ENCODE measurements around the gene FNDC1.
A peak's percentile ranks its signal among the peaks of the same experiment; 100 is the strongest.
"Not testable (repeated sequence)": the region's sequence is repeated elsewhere in the genome, so short reads cannot be mapped to it uniquely, and the experiment has no call there.

The FNDC1 gene
- 0 to 0.09 (median 0) reads per million in 4 experiments for total RNA-seq

DNA sequence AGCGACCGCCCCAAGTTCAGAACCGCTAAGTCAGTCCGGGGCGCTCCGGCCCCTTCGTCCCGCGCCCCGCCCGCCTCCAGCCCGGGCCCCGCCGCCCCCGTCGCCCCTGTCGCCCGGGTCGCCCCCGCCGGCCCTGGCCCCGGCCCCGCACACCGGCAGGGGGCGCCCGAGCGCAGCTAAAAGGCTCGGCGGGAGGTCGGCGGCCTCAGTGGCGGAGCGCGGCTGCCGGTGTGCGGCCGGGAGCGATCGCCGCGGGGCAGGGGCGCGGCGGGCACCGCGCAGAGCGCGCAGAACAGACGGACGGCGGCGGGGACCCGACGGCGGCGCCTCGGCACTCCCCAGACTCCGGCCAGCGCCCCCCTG is at the start of gene FNDC1:
Gene FNDC1 (plus strand): TSS at position 208 of the 363 bp plus-strand sequence. CDS start 197 bp downstream, outside the sequence.
- peak; percentile 6 for DNase-seq

DNA sequence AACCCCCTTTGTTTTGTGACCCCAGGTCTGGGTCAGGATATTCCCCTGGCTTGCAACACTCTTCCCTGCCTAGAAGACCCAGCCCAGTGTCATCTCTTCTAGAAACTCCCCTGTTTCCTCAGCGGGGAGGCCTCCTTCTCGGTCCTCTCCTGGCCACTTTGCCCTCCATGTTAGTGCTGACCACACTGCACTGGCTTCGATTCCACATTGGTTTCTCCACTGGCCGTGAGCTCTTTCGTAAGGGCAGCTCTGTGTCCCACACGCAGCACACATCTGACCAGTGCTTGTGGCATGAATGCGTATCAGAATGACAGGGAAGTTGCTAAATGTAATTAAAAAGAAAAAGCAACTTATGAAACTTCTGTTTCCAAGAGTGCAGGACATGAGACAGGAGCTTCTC is 49.4 kb upstream of the FNDC1 start:
- no peak for DNase-seq

DNA sequence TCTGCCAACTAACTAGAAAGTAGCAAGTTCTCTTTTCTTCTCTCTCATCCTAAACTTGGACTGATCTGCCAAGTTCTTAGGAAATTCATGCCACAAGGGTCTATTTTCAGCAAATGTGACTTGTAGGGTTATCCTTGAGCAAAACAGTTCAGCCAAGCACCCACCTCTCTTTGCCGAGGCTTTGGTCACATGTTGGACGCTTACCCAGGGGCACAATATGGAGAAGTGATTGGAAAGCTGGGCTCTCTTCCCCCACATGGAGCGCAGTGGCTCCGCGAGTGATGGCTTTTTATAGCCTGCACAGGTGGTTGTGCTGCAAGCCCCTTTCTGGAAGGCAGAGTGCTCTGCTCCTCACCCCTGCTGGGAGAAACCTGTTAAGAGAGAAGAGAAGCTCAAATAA is 47.7 kb upstream of the FNDC1 start:
- no peak for DNase-seq

DNA sequence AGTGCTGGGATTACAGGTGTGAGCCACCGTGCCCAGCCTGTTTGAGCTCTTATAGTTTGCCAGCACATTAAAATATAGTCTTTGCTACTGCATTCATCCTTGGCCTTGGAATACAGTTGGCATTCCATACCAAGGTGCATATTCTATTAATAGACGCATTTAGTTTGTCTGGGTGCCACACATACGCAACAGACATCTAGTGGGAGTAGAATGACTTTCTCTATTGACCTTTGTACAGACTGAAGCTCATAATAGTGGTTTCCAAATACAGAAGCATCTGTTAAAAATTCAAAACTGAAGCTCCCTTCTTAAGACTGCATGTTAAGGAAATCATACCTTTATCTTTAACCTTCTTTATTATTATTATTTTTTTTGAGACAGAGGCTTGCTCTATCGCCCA is 46.7 kb upstream of the FNDC1 start:
- DNase-seq, result no peak

DNA sequence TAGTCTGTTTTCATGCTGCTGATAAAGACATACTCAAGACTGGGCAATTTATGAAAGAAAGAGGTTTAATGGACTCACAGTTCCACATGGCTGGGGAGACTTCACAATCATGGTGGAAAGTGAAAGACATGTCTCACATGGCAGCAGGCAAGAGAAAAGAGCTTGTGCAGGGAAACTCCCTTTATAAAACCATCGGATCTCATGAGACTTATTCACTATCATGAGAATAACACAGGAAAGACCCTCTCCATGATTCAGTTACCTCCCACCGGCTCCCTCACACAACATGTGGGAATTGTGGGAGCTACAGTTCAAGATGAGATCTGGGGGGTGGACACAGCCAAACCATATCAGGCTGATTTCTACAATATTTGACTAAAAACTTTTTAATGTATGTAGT is 45.4 kb upstream of the FNDC1 start:
- not testable (repeated sequence) for DNase-seq

DNA sequence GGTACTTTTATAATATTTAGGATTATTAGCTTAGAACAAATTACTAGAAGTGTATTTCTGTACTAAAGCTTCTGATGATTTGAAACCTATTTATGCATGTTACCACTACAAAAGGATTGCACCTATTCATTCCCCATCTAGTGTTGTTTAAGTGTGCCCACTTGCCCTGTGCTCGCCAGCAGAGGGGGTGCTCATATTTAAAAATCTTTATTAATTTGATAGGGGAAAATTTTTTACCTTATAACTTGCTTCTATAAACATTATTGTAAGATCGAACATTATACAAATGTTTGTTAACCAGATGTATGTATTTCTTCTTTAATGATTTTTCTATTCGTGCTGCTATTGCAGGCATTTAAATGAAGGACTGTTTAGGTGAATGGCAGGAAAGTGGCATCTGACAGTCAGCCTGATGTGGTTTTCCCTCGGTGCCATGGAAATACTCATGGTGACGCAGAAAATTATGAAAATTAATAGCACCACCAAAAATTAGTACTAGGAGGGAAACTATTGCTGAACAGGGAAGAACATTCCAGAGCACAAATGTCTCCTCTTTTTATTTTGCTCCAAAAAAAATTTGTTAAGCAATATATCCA is 44.1 kb upstream of the FNDC1 start:
- DNase-seq, result no peak

DNA sequence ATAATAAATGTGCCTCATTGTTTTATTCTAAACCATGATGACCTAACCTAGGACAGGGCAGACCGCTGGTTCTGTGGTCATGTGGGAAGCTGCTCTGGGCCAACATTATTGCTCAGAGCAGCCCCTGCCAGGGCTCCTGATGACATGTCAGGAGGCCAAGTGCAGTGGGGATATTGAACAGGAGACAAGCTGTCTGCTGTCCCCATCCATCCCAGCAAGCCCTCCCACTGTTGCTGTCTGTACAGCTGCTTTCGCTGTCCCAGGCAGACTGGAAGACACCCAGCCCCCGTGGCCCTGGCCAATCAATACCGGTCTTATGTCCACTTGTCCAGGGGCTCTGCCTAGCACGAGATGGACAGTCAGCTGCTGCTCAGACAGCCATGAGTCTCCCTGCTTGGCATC is 43.2 kb upstream of the FNDC1 start:
- no peak for DNase-seq

DNA sequence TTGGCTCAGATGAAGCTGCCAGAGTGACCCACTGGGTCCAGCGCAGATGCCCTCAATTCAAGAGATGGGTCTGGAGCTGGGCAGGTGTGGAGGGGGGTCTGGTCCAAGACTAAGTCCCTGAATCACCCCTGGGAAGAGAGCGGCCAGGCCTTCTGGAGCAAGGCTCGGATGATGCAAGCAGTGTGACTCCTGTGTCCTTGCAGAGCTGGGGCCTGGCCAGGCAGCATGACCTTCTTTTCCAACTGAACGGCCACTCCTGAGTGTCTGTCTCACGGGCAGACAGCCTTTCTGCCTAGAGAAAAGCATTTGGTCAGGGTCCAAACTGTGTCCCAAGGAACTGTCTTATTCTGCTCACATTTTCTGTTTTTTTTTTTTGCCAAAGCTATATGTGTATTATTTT is 42.6 kb upstream of the FNDC1 start:
- DNase-seq, result no peak

DNA sequence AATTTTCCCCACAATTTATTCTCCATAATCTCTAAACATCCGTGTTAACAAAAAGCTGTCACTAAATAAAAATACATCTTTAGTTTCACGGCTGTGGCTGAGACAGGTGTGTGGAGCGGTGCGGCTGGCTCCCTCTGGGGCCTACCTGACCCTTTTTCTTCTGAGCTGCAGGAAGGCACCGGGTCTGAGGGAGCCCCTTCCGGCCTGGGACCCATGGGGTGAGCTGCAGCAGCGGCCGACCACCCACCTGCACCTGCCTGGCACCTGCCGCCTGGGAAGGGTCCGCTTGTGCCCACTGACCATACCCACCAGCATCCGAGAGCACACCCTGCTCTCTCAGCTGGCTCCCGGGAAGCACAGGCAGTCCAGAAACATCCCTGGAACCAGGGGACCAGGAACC is 41.5 kb upstream of the FNDC1 start:
- DNase-seq, result no peak

DNA sequence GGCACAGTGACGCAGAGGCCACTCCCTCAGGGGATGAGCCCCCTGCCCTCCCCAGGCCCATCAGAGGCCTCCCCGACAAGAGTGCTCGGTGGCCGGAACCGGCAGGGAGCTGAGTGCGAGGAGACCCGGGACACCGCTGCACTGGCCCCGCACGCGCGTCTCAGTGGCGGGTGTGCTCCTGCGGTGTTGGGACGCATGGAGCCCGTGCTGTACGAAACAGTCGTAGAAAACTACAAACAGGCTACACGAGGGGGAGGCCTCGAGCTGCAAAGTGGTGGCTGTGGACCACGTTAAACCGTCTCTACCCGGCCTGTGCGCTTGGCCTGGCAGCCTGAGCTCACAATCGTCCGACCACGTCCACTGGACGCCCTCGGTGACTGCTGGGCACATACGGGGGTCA is 40.2 kb upstream of the FNDC1 start:
- DNase-seq, result no peak

DNA sequence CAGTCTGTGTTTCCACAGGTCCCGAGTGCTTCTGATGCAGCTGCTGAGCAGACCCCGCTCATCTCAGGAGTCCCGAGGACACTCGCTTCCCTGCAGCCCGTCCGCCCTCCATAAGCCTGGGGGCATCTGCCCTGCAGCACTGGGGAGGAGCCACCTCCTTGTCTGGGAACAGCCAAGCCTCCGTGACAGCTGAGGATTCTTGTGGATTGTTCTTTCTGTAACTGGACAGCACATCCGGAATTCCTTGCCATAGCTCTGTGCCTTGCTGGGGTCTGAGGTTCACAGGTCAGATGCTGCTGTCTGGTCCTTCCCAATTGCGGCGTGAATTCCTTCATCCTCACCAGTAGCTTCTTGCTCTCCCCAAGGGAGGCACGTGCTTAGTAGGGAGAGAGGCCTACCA is 38.4 kb upstream of the FNDC1 start:
- DNase-seq, result no peak

DNA sequence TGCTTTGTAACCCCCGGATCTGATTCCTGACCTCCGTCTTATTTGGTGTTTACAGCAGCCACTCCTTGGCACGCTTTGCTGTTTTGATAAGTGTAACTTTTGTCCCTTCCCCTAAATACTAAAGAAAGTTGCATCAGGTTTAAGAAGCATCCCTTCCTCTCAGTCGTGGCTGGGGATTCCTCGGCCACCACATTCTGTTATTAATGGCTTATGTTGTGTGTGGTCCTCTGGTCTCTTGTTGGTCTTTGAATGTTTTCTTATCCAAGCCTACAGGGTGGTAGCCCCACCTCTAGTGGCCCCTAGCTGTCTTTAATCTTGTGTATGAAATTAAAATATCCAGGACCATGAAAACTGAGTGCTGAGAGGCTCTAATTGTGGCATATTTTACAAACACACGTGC is 37.5 kb upstream of the FNDC1 start:
- DNase-seq, result no peak

DNA sequence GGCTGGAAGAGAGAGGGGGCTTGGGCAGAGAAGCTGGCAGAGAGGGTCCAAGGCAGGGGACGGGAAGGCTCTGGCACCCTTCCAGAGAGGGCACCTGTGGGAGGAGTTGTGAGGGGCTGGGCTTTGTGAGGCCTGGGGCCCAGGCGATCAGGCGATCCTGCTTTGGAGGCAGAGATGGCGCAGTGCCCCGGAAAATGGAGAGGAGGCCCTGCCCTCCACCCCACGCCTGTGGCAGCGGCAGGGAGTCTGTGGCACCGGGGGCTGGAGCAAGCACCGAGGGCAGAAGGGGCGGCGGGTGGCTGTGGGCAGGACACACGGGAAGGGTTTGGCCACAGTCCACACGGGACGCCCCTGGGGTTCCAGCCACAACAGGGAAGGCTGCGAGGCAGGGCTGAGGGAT is 36.5 kb upstream of the FNDC1 start:
- DNase-seq, result no peak

DNA sequence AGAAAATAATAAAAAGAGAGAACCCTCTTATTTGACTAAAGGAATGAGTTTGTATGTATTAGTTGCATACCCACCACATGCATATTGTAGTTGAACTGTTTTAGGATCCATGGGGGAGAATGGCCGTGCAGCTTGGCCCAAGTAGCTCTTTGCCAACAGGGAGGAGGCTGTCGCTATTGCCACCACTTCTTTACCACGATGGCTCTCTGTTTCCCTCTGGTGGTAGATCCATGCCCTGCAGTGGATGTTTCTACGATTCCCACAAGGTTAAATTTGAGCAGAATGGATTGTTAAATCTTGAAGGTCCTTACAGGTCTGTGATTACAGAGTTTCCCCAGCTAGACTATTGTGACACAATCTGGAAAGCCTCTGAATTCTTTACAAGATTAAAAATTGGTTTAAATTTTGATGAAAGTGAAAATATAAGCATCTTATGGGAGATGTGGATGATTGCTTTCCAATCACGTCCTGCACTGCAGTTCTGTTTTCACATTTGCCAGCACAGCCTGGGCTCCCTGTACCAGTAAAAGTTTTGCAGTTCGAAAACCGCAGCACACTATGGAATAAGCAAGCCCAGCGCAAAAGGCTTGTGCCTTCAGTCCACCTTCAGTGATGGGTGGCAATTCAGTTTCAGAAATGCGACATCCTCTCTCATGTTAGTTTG is 34.4 kb upstream of the FNDC1 start:
- DNase-seq, result peak; percentile 66

DNA sequence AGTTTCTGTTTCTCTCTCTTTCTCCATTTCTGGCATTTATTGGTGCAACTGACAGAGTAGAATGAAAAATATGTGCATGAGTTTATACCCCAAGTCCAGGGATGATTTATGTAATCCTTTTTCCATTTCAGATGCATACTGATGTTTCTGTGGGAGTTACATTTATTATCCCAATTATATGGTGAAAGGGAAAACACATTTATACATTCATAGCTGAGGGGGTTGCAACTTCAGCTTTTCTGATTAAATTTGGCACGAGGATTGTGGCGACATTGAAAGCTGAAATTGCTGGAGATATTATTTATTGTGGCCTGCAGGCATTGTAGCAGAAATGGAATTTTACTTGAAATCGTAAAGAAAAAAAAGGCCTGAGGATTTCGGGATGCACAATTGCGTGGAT is 31.5 kb upstream of the FNDC1 start:
- DNase-seq, result no peak

DNA sequence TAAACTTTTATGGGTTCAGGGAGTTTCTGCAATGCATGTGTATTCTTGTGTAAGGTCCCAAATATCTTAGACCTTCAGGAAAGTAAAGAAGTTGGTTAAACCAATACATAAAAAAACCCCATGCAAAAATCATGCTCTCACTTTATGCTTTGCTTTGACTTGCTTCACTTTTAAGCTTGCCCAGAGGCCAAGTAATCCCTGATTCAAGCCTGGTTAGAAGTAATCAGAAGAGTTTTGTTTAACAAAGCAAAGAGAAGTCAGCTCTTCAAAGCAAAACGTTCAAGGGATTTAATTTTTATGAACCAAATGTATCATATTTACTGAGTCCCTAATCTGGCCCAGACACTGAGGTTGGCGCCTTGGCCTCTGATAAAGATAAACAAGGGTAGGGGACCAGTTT is 26.7 kb upstream of the FNDC1 start:
- DNase-seq, result no peak

DNA sequence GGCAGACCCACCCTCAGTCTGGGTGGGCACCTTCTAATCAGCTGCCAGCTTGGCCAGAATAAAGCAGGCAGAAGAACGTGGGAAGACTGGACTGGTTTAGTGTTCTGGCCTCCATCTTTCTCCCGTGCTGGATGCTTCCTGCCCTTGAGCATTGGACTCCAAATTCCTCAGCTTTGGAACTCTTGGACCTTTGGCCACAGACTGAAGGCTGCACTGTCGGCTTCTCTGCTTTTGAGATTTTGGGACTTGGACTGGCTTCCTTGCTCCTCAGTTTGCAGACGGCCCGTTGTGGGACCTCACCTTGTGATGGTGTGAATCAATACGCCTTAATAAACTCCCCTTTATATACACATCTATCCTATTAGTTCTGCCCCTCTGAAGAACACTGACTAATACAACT is 20.6 kb upstream of the FNDC1 start:
- no peak for DNase-seq

DNA sequence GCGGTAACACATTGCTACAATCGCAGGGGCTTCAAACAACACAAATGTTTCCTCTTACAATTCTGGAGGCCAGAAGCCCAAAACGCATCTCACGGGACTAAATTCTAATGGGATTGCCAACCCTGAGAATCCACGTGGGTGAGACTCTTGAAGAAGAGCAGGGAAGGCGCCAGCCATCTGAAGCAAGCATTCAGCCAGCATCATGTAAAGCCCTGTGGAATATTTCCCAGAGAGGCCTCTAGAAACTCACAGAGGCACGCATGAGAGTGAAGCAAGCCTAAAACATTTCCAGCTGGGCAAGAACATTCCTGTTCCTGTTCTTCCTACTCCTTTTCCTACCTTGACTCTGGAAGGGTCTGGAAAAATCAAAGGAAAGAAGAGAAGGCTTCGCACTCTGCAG is 19.6 kb upstream of the FNDC1 start:
- DNase-seq, result no peak

DNA sequence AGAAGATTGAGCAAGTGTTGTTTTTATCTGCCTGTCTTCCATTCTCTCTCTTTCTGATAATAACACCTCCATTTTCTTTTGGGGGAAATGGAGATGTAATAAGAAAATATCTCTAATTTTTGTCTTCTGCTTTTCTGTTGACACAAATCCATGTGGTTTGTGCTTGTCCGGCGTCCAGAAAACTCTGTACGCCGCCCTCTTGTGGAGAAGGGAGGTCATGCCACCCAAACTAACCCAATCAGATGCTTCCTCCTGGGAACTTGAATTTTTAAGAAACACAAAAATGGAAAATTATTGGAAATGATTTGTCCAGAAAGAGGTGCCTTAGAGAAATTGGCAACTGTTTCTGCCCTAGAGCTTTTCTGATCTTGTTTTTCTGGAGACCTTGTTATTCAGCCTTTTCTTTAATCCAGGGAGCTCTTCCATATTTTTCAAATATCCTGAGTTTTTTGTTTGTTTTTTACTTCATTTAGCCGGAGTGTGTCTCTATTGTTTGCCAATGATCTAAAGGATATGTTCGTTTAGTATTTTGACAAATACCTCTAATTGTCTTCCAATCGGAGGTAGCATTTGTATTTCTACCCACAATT is 17.8 kb upstream of the FNDC1 start:
- DNase-seq, result no peak

DNA sequence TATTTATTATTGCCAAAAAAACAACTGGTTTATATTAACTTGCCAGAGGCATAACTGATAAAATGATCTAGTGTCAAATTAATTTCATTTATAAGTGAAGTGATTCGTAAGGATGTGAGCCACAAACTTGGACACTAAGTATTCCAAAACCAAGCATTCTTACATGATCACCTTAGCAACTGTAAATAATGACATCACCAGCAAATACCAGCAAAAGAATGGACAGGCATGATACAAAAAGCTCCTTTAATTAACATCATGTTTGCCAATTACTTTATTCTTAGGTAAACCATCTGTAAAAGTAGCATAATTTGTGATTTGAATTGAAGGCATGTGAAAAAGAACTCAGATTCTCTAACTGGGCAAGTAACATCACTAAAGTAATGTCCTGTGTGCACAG is 17.2 kb upstream of the FNDC1 start:
- no peak for DNase-seq

DNA sequence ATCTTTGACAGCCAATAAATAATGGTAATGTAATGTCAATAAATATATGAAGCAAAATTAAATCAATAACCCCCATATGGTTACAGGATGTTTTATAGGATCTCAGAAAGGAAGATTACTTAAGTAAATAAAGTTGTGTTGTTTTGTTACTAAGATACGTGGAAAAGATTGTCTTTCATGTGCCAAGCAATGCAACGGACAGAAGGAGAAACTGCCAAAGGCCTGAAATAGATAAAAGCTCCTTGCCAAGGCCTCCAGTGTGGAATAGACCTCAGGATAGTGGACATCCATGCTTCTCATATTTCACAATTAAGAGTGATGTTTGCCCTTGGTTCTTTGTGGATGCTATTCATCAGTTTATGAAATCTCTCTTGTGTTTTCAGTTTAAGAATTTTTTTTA is 16.4 kb upstream of the FNDC1 start:
- DNase-seq, result no peak

DNA sequence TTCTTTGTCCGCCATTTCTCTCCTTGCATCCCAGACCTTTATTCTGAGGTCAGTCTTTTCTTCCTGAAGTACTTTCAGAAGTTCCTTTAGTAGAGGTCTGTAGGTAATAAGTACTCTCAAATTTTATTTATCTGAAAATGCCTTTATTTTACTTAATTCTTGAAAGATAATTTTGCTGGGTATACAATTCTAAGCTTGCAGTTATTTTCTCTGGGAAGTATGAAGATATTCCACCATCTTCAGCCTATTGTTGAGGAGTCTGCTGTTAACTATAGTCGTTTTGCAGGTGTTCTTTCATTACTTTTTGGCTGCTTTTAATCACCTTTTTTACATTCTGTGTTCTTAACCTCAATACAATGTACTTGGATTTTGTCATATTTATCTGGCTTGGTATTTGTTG is 13.5 kb upstream of the FNDC1 start:
- DNase-seq, result no peak

DNA sequence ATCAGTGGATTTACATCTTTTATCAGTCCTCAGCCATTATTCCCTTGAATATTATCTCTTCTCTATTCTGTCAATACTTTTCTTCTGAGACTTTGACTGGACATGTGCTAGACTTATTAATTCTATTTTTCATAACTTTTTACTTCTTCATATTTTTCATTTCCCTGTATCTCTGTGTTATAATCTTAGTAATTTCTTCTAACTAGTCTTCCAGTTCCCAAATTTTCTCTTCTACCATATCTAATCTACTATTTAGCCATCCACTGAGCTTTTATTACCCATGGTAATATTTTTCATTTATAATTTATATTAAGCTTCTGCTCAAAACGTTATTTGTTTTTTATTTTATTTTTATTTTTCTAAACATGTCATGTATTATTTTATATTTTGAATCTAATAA is 13.1 kb upstream of the FNDC1 start:
- DNase-seq, result no peak

DNA sequence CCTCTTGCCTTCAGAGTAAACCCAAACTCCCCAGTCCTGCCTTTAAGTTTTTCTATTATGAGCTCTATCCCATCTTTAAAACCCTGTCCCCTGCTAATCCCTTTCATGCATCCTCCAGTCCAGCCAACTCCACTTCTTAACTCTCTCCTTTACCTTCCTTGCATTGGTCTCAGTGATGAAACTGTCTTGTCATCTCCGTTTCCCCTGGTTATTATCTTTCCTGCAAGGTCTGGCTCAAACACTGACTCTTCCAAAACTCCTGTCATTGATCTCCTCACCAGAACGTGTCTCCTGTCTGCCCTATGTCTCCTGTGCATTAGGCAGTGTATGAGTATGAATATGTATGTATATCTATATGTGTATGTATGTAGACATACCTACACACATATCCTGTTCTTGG is 11.8 kb upstream of the FNDC1 start:
- DNase-seq, result no peak

DNA sequence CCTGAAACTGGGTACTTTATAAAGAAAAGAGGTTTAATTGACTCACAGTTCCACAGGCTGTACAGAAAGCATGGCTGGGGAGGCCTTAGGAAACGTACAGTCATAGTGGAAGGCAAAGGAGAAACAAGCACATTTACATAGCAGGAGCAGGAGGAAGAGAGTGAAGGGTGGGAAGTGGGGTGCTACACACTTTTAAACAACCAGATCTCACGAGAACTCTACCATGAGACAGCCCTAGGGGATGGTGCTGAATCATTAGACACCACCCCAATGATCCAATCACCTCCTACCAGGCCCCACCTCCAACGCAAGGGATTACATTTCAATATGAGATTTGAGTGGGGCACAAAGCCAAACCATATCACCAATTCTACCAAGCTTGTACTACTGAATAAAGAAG is 7.4 kb upstream of the FNDC1 start:
- DNase-seq, result no peak

Data from effector CD8-positive, alpha-beta T cell (primary cell).